ENCODE measurements around the gene P2RY4. TPM values are rescaled to one million over a fixed set of nuclear protein-coding genes. Genes with fewer than 3 reads are reported as not detected.

Gene P2RY4
- total and polyA plus RNA-seq, 2 donors (not counting 1 experiment from before 2014, with no cell fraction given): 0.34 to 0.76 TPM

- no peak overlapping the region for H3K9ac ChIP-seq (ENCODE audit: low read length)
- DNase-seq (no peak), ATAC-seq (ENCODE audit: low read depth) (no peak)
- H3K4me2 ChIP-seq (replicated peaks; ENCODE audit: low read depth, low read length, poor library complexity, severe bottlenecking): no peak overlapping the region
- no peak overlapping the region for H3K4me3 Mint-ChIP-seq
- H3K27ac ChIP-seq (ENCODE audit: low read length in 2 of 2): no peak overlapping the region
- H3K27me3 ChIP-seq (replicated peaks in 1 of 4; ENCODE audit: control extremely low read depth in 1 of 4, control insufficient read depth in 3 of 4, insufficient read depth in 4 of 4, low read length in 3 of 4): no peaks in the 10 kb centered on the region
- POLR2A ChIA-PET: no interaction called here
- H3K79me2 ChIP-seq (ENCODE audit: control insufficient read depth, insufficient read depth, low read length): no peaks in the 10 kb centered on the region
- no CpG with 5 or more reads among the region's 5 CpGs for WGBS (ENCODE audit: insufficient coverage)
- intact Hi-C loops (cut with micrococcal nuclease): no loop called here
- no peaks in the 10 kb centered on the region for H4K20me1 ChIP-seq (ENCODE audit: control insufficient read depth, insufficient read depth, low read length, poor library complexity, severe bottlenecking)
- TF ChIP-seq CTCF (IDR thresholded peaks at IDR 0.05): no peak
- no peak for TF ChIP-seq EZH2 (IDR thresholded peaks at IDR 0.05; ENCODE audit: borderline replicate concordance, insufficient read depth, low read depth, low read length, poor library complexity, severe bottlenecking)
- H3K4me1 ChIP-seq (ENCODE audit: control insufficient read depth in 2 of 2, insufficient read depth in 2 of 2, low read length in 2 of 2): peaks cover 10 to 13% of the 10 kb centered on the region in 2 donors
- H2AFZ ChIP-seq (ENCODE audit: insufficient read depth, low read depth, low read length, poor library complexity, severe bottlenecking): no peak overlapping the region
- H3K9me3 ChIP-seq (ENCODE audit: control extremely low read depth in 1 of 3, control insufficient read depth in 2 of 3, insufficient read depth in 1 of 3, low read length in 2 of 3): no peaks in the 10 kb centered on the region
- H3K9me3 Mint-ChIP-seq (ENCODE audit: insufficient read depth): no peaks in the 10 kb centered on the region
- H3K27ac Mint-ChIP-seq: no peak overlapping the region
- H3K36me3 ChIP-seq (replicated peaks in 1 of 2; ENCODE audit: control extremely low read depth in 1 of 2, control insufficient read depth in 1 of 2, extremely low read depth in 1 of 2, insufficient read depth in 2 of 2, low read length in 1 of 2): no peaks in the 10 kb centered on the region
- no peak overlapping the region for H3K4me3 ChIP-seq (ENCODE audit: control extremely low read depth in 1 of 5, extremely low read depth in 1 of 5, insufficient read depth in 1 of 5, low read depth in 2 of 5, low read length in 4 of 5)
- CTCF ChIA-PET: no interaction called here
- peaks cover 20% of the 10 kb centered on the region for H3K4me1 Mint-ChIP-seq
- H3K27me3 Mint-ChIP-seq: no peaks in the 10 kb centered on the region
Measured at GRCh38 chrX:70293621-70294020, 33.6 kb upstream of the P2RY4 start.

GRCh38 chrX:70292788-70293187, 32.8 kb upstream of the P2RY4 start:
- POLR2A ChIA-PET: no interaction called here
- Histone ChIP-seq H4K20me1 (ENCODE audit: control insufficient read depth, insufficient read depth, low read length, poor library complexity, severe bottlenecking) (no peaks in the 10 kb centered on the region), H2AFZ (ENCODE audit: insufficient read depth, low read depth, low read length, poor library complexity, severe bottlenecking) (no peak overlapping the region), H3K79me2 (ENCODE audit: control insufficient read depth, insufficient read depth, low read length) (no peaks in the 10 kb centered on the region), H3K27me3 (replicated peaks in 1 of 4; ENCODE audit: control extremely low read depth in 1 of 4, control insufficient read depth in 3 of 4, insufficient read depth in 4 of 4, low read length in 3 of 4) (no peaks in the 10 kb centered on the region), H3K4me1 (ENCODE audit: control insufficient read depth in 2 of 2, insufficient read depth in 2 of 2, low read length in 2 of 2) (peaks cover 10 to 13% of the 10 kb centered on the region in 2 donors), H3K9ac (ENCODE audit: low read length) (no peak overlapping the region), H3K36me3 (replicated peaks in 1 of 2; ENCODE audit: control extremely low read depth in 1 of 2, control insufficient read depth in 1 of 2, extremely low read depth in 1 of 2, insufficient read depth in 2 of 2, low read length in 1 of 2) (no peaks in the 10 kb centered on the region), H3K9me3 (ENCODE audit: control extremely low read depth in 1 of 3, control insufficient read depth in 2 of 3, insufficient read depth in 1 of 3, low read length in 2 of 3) (no peaks in the 10 kb centered on the region), H3K27ac (ENCODE audit: low read length in 2 of 2) (no peak overlapping the region), H3K4me2 (replicated peaks; ENCODE audit: low read depth, low read length, poor library complexity, severe bottlenecking) (no peak overlapping the region), H3K4me3 (ENCODE audit: control extremely low read depth in 1 of 5, extremely low read depth in 1 of 5, insufficient read depth in 1 of 5, low read depth in 2 of 5, low read length in 4 of 5) (no peak overlapping the region)
- ATAC-seq (ENCODE audit: low read depth) (no peak), DNase-seq (no peak)
- no peak overlapping the region for H3K4me3 Mint-ChIP-seq
- H3K9me3 Mint-ChIP-seq (ENCODE audit: insufficient read depth): no peaks in the 10 kb centered on the region
- H3K27me3 Mint-ChIP-seq: no peaks in the 10 kb centered on the region
- no peak for TF ChIP-seq CTCF (IDR thresholded peaks at IDR 0.05)
- TF ChIP-seq EZH2 (IDR thresholded peaks at IDR 0.05; ENCODE audit: borderline replicate concordance, insufficient read depth, low read depth, low read length, poor library complexity, severe bottlenecking): no peak
- WGBS (ENCODE audit: insufficient coverage): no CpG with 5 or more reads among the region's 1 CpG
- intact Hi-C loops (cut with micrococcal nuclease): no loop called here
- H3K27ac Mint-ChIP-seq: no peak overlapping the region
- peaks cover 20% of the 10 kb centered on the region for H3K4me1 Mint-ChIP-seq
- CTCF ChIA-PET: no interaction called here
